GM18505 (cell line): ENCODE data around the gene SCAND1.
A peak's percentile ranks its signal among the peaks of the same experiment; 100 is the strongest.
"Not testable (repeated sequence)": the region's sequence is repeated elsewhere in the genome, so short reads cannot be mapped to it uniquely, and the experiment has no call there.

Experiments
- ATAC-seq: cut with Tn5 transposase; IDR thresholded peaks from one replicate; pipeline ENCODE4 v1.9.1; 2021; ENCODE audit not compliant: unreplicated experiment
- POLR2A ChIP-seq: IDR thresholded peaks from 4 replicates; pipeline ENCODE4 v1.6.1; 2011; ENCODE audit warnings: borderline replicate concordance; ENCODE audit not compliant: insufficient read depth, insufficient read length; ENCODE audit errors: extremely low read depth

SCAND1 gene

GRCh38 chr20:35954200-35954906 is at the start of gene SCAND1:
Gene SCAND1, minus strand, starts transcription at chr20:35954502. Its CDS starts 218 bp downstream, at chr20:35954284.
- TF ChIP-seq POLR2A = peak; percentile 96
- ATAC-seq = peak; percentile 88

- TF ChIP-seq POLR2A = no peak
- no peak for ATAC-seq
These were observed 49.7 kb upstream of the SCAND1 start for GRCh38 chr20:36004045-36004444.

GRCh38 chr20:36002855-36003254 is 48.6 kb upstream of the SCAND1 start:
- ATAC-seq = no peak
- TF ChIP-seq POLR2A = no peak

GRCh38 chr20:36001331-36001730 is 47.0 kb upstream of the SCAND1 start:
- not testable (repeated sequence) for ATAC-seq

- not testable (repeated sequence) for ATAC-seq
These were observed 42.2 kb upstream of the SCAND1 start for GRCh38 chr20:35996492-35996891.

- no peak for TF ChIP-seq POLR2A
- ATAC-seq = no peak
These were observed 40.7 kb upstream of the SCAND1 start for GRCh38 chr20:35994994-35995453.

GRCh38 chr20:35992713-35993335 is 38.5 kb upstream of the SCAND1 start:
- ATAC-seq = no peak

GRCh38 chr20:35991142-35991771 is 37.0 kb upstream of the SCAND1 start:
- no peak for TF ChIP-seq POLR2A
- ATAC-seq = no peak

More at GRCh38 chr20:35992713-35993335, 38.5 kb upstream of the SCAND1 start:
- no peak for TF ChIP-seq POLR2A

GRCh38 chr20:35988910-35989463 is 34.7 kb upstream of the SCAND1 start:
- TF ChIP-seq POLR2A = no peak
- ATAC-seq = no peak

- TF ChIP-seq POLR2A = no peak
- ATAC-seq = no peak
These were observed 31.5 kb upstream of the SCAND1 start for GRCh38 chr20:35985806-35986205.

GRCh38 chr20:35984382-35984781 is 30.1 kb upstream of the SCAND1 start:
- no peak for TF ChIP-seq POLR2A
- ATAC-seq = no peak

- ATAC-seq = no peak
- TF ChIP-seq POLR2A = no peak
These were observed 27.7 kb upstream of the SCAND1 start for GRCh38 chr20:35981969-35982368.

- no peak for TF ChIP-seq POLR2A
- ATAC-seq = no peak
These were observed 25.2 kb upstream of the SCAND1 start for GRCh38 chr20:35979544-35979943.
